ENCODE measurements around the gene NOM1.

NOM1 gene

GRCh38 chr7:157016352-157017041 is 67.0 kb downstream of the NOM1 start:
- ChIA-PET POLR2A (ENCODE audit: low non-redundant PET) (no interaction called here), CTCF (no interaction called here)
- TF ChIP-seq CTCF (conservative IDR thresholded peaks at IDR 0.05; ENCODE audit: low read depth), result no peak
- no peak for DNase-seq (ENCODE audit: low spot score)
- no peak overlapping the region for H3K27ac ChIP-seq

- ChIA-PET CTCF (no interaction called here), POLR2A (ENCODE audit: low non-redundant PET) (no interaction called here)
- no peak for TF ChIP-seq CTCF (conservative IDR thresholded peaks at IDR 0.05; ENCODE audit: low read depth)
- no peak overlapping the region for H3K27ac ChIP-seq
- DNase-seq (ENCODE audit: low spot score), result no peak
Observed at GRCh38 chr7:157017149-157017548, 67.6 kb downstream of the NOM1 start.

GRCh38 chr7:157017603-157018327 is 68.3 kb downstream of the NOM1 start:
- CTCF ChIA-PET, result no interaction called here
- POLR2A ChIA-PET (ENCODE audit: low non-redundant PET), result no interaction called here
- H3K27ac ChIP-seq, result no peak overlapping the region
- DNase-seq (ENCODE audit: low spot score), result no peak
- TF ChIP-seq CTCF (conservative IDR thresholded peaks at IDR 0.05; ENCODE audit: low read depth), result no peak

GRCh38 chr7:157018328-157018996 is 69.0 kb downstream of the NOM1 start:
- ChIA-PET POLR2A (ENCODE audit: low non-redundant PET) (no interaction called here), CTCF (no interaction called here)
- H3K27ac ChIP-seq, result no peak overlapping the region
- no peak for DNase-seq (ENCODE audit: low spot score)
- no peak for TF ChIP-seq CTCF (conservative IDR thresholded peaks at IDR 0.05; ENCODE audit: low read depth)

- DNase-seq (ENCODE audit: low spot score), result no peak
- no peak overlapping the region for H3K27ac ChIP-seq
- POLR2A ChIA-PET (ENCODE audit: low non-redundant PET), result no interaction called here
- TF ChIP-seq CTCF (conservative IDR thresholded peaks at IDR 0.05; ENCODE audit: low read depth), result no peak
- CTCF ChIA-PET, result interaction anchor here (0.8 kb wide), 1 partner anchor 112 kb away, joined by 3 read pairs; no protein-coding TSS in a partner anchor
Observed at GRCh38 chr7:157018997-157019608, 69.6 kb downstream of the NOM1 start.

GRCh38 chr7:157019718-157020451 is 70.4 kb downstream of the NOM1 start:
- no peak overlapping the region for H3K27ac ChIP-seq
- no peak for DNase-seq (ENCODE audit: low spot score)
- no peak for TF ChIP-seq CTCF (conservative IDR thresholded peaks at IDR 0.05; ENCODE audit: low read depth)
- CTCF ChIA-PET, result interaction anchor here (0.8 kb wide), 1 partner anchor 111 kb away, joined by 3 read pairs; no protein-coding TSS in a partner anchor
- POLR2A ChIA-PET (ENCODE audit: low non-redundant PET), result no interaction called here
